ENCODE results near the gene SHTN1. TPM values are rescaled to one million over a fixed set of nuclear protein-coding genes. Genes with fewer than 3 reads are reported as not detected.

The SHTN1 gene
- total RNA-seq, 3 donors from 2014 or later (not counting 1 experiment from before 2014, with no cell fraction given) = 0.88 to 1.4 (median 1.1) TPM

DNA sequence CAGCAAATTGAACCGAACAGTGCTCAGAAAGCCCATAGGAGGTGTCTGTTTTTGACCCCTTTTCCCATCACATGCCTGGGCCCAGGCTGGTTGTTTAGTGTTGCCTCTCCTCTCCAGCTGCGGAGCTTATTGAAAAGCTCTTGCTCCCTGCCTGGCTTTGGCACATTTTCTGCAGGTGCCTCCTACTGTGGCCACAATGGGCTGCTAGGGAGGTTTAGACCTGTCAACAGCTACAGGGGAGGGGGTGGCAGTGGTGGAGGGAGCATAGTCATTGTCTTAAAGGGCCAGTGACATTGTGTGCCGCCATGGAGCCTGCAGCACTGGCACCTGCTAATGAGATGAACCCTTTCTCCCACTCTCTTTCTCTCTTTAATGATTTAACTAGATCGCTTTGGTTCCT lies 168.9 kb downstream of the SHTN1 start:
- Mint-ChIP-seq H3K4me1 (no peaks in the 10 kb centered on the region), H3K27me3 (ENCODE audit: low read depth in 2 of 2) (peaks cover 0 to 5% of the 10 kb centered on the region in 2 donors), H3K27ac (no peak overlapping the region), H3K9me3 (no peaks in the 10 kb centered on the region), H3K4me3 (no peak overlapping the region), H3K36me3 (no peaks in the 10 kb centered on the region)
- Histone ChIP-seq H3K27ac (ENCODE audit: low read length) (no peak overlapping the region), H3K4me1 (ENCODE audit: control insufficient read depth, insufficient read depth, low read length) (no peaks in the 10 kb centered on the region), H3K9me3 (ENCODE audit: control insufficient read depth, insufficient read depth, low read length) (no peaks in the 10 kb centered on the region), H3K36me3 (ENCODE audit: control insufficient read depth, insufficient read depth, low read length) (no peaks in the 10 kb centered on the region), H3K27me3 (ENCODE audit: control insufficient read depth, insufficient read depth, low read length) (no peaks in the 10 kb centered on the region), H3K4me3 (ENCODE audit: low read length) (no peak overlapping the region)
- intact Hi-C loops (cut with micrococcal nuclease) = no loop called here
- ATAC-seq (no peak), DNase-seq (no peak)
- TF ChIP-seq, protein P1, sequence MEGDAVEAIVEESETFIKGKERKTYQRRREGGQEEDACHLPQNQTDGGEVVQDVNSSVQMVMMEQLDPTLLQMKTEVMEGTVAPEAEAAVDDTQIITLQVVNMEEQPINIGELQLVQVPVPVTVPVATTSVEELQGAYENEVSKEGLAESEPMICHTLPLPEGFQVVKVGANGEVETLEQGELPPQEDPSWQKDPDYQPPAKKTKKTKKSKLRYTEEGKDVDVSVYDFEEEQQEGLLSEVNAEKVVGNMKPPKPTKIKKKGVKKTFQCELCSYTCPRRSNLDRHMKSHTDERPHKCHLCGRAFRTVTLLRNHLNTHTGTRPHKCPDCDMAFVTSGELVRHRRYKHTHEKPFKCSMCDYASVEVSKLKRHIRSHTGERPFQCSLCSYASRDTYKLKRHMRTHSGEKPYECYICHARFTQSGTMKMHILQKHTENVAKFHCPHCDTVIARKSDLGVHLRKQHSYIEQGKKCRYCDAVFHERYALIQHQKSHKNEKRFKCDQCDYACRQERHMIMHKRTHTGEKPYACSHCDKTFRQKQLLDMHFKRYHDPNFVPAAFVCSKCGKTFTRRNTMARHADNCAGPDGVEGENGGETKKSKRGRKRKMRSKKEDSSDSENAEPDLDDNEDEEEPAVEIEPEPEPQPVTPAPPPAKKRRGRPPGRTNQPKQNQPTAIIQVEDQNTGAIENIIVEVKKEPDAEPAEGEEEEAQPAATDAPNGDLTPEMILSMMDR (IDR thresholded peaks at IDR 0.05) = no peak
- WGBS (ENCODE audit: insufficient coverage) = 81% methylated on average over 3 of the region's 4 CpGs

DNA sequence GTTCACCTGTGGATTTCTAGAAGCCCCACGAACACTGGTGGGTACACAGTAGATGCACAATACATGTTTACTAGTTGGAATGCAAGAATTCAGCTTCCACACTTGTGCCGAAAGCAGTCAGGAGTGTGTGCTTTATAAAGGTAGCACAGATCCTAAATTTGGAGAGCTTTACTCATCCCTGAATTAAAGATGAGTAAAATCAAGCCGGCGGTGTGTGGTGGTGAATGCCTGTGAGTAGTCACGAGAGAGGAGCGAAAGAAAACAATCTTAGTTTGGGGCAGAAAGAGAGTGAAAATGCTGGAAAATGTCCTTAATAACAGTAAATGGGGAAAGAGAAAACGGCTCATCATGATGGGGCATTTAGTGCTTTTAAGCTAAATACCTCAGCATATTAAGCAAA lies 169.3 kb downstream of the SHTN1 start:
- Mint-ChIP-seq H3K4me3 (no peak overlapping the region), H3K4me1 (no peaks in the 10 kb centered on the region), H3K27ac (no peak overlapping the region), H3K27me3 (ENCODE audit: low read depth in 2 of 2) (peaks cover 0 to 7% of the 10 kb centered on the region in 2 donors), H3K9me3 (no peaks in the 10 kb centered on the region), H3K36me3 (no peaks in the 10 kb centered on the region)
- TF ChIP-seq, protein P1 (IDR thresholded peaks at IDR 0.05) = no peak
- 85% methylated on average over 7 of the region's 7 CpGs for WGBS (ENCODE audit: insufficient coverage)
- H3K4me1 ChIP-seq (ENCODE audit: control insufficient read depth, insufficient read depth, low read length) = no peaks in the 10 kb centered on the region
- intact Hi-C loops (cut with micrococcal nuclease) = no loop called here
- DNase-seq (no peak), ATAC-seq (no peak)
- H3K27me3 ChIP-seq (ENCODE audit: control insufficient read depth, insufficient read depth, low read length) = no peaks in the 10 kb centered on the region
- H3K4me3 ChIP-seq (ENCODE audit: low read length) = no peak overlapping the region
- H3K9me3 ChIP-seq (ENCODE audit: control insufficient read depth, insufficient read depth, low read length) = no peaks in the 10 kb centered on the region
- H3K27ac ChIP-seq (ENCODE audit: low read length) = no peak overlapping the region
- no peaks in the 10 kb centered on the region for H3K36me3 ChIP-seq (ENCODE audit: control insufficient read depth, insufficient read depth, low read length)

DNA sequence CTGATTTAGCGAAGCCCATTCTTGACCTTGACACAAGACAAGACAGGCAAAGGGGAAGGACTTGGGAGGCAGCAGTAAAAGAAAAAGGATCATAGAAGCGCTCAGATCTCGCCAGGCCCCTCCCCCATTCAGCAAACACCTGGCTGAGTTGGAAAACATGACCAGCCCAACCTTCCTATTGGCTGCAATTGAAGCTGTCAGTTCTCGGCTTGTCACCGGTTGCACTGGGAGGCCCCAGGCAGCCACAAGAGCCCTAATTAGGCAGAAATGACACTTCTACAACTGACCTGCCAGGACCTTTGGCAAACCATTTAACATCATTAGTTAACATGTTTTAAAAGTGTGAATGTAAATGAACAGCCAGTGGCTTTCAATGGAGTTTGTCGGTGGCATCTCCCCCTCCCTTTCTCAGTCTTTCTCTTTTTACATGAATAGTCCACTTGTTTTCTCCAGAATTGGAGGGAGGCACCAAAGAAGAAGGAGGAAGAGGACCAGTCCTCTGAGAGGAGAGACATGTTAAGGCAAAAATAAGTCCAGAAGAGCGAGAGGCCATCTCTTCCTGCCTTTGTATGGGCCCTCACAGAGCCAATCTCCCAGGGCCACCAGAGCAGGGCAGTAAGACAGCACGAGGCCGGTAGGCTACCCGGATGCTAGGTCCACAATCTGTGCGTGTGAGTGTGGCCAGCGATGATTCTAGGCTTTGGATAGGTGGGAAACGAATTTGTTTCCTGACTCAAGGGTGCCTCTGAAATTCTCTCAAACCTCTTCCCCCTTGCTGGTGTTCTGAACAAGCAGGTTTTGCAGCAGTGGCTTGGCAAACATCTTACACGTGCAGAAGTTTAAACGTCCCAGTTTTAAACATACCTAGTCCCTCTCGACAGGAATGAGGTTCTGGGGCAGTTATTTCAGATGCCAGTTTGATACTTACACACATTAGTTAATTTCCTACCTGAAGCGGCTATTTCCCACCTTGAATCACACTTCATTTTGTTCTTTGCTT lies 170.7 kb downstream of the SHTN1 start:
- Mint-ChIP-seq H3K27ac (no peak overlapping the region), H3K9me3 (no peaks in the 10 kb centered on the region), H3K4me1 (no peaks in the 10 kb centered on the region), H3K4me3 (no peak overlapping the region), H3K27me3 (ENCODE audit: low read depth in 2 of 2) (peaks cover 7 to 8% of the 10 kb centered on the region in 2 donors), H3K36me3 (no peaks in the 10 kb centered on the region)
- intact Hi-C loops (cut with micrococcal nuclease) = no loop called here
- TF ChIP-seq, protein P1 (IDR thresholded peaks at IDR 0.05) = no peak
- ATAC-seq = no peak
- H3K4me3 ChIP-seq (ENCODE audit: low read length) = no peak overlapping the region
- H3K27me3 ChIP-seq (ENCODE audit: control insufficient read depth, insufficient read depth, low read length) = no peaks in the 10 kb centered on the region
- 91% methylated on average over 16 of the region's 17 CpGs for WGBS (ENCODE audit: insufficient coverage)
- no peaks in the 10 kb centered on the region for H3K4me1 ChIP-seq (ENCODE audit: control insufficient read depth, insufficient read depth, low read length)
- no peaks in the 10 kb centered on the region for H3K36me3 ChIP-seq (ENCODE audit: control insufficient read depth, insufficient read depth, low read length)
- DNase-seq = no peak
- no peaks in the 10 kb centered on the region for H3K9me3 ChIP-seq (ENCODE audit: control insufficient read depth, insufficient read depth, low read length)
- no peak overlapping the region for H3K27ac ChIP-seq (ENCODE audit: low read length)

All from natural killer cell (primary cell).